GM10266 (cell line): ENCODE data around the gene SDK1.

ENCODE experiments used
- DNase-seq: peaks from one replicate; pipeline ENCODE4 v3.0.0; 2012; ENCODE audit errors: extremely low spot score
- CTCF ChIP-seq: IDR thresholded peaks from 2 replicates; pipeline ENCODE4 v1.5.1; 2012; ENCODE audit warnings: mild to moderate bottlenecking, low read depth; ENCODE audit not compliant: control insufficient read depth, insufficient read depth; ENCODE audit errors: missing control alignments

The SDK1 gene

GRCh38 chr7:3968234-3968633 lies 667.2 kb downstream of the SDK1 start:
- no peak for TF ChIP-seq CTCF
- no peak for DNase-seq

- DNase-seq: no peak
- no peak for TF ChIP-seq CTCF
Measured at GRCh38 chr7:3969286-3969685, 668.2 kb downstream of the SDK1 start.

- no peak for DNase-seq
- TF ChIP-seq CTCF: no peak
Measured at GRCh38 chr7:3971323-3971722, 670.3 kb downstream of the SDK1 start.

- no peak for DNase-seq
Measured at GRCh38 chr7:3973264-3973663, 672.2 kb downstream of the SDK1 start.

GRCh38 chr7:3974329-3974728 lies 673.3 kb downstream of the SDK1 start:
- TF ChIP-seq CTCF: no peak
- DNase-seq: no peak

More at GRCh38 chr7:3973264-3973663, 672.2 kb downstream of the SDK1 start:
- no peak for TF ChIP-seq CTCF

GRCh38 chr7:3975371-3975770 lies 674.3 kb downstream of the SDK1 start:
- no peak for TF ChIP-seq CTCF
- no peak for DNase-seq

- TF ChIP-seq CTCF: no peak
- no peak for DNase-seq
Measured at GRCh38 chr7:3977391-3977790, 676.3 kb downstream of the SDK1 start.
